Sigmoid colon (tissue), 7 donors: ENCODE data around the gene SPATA24. TPM values are rescaled to one million over a fixed set of nuclear protein-coding genes. Genes with fewer than 3 reads are reported as not detected.
"Not testable (repeated sequence)": the region's sequence is repeated elsewhere in the genome, so short reads cannot be mapped to it uniquely, and the experiment has no call there.

Experiments
- DNase-seq: peaks from one replicate; pipeline ENCODE4 v3.0.0-alpha.2; 2019
- H3K27ac ChIP-seq, 4 donors: fragments of 200-600 bp; sonication (generic); one replicate each; pipeline ENCODE4 v1.5.1; 2016 to 2019; ENCODE audit warnings: mild to moderate bottlenecking in 1 of 4
- H3K27me3 ChIP-seq, 3 donors: fragments of 200-600 bp; sonication (generic); one replicate each; pipeline ENCODE4 v1.5.1; 2019; ENCODE audit warnings: mild to moderate bottlenecking in 1 of 3
- H3K36me3 ChIP-seq, 4 donors: fragments of 200-600 bp; sonication (generic); one replicate each; pipeline ENCODE4 v1.5.1; 2016 to 2019
- H3K4me1 ChIP-seq, 4 donors: fragments of 200-600 bp; sonication (generic); one replicate each; pipeline ENCODE4 v1.5.1; 2017 to 2019
- H3K4me3 ChIP-seq, 4 donors: fragments of 200-600 bp; sonication (generic); one replicate each; pipeline ENCODE4 v1.5.1; 2017 to 2019; ENCODE audit warnings: mild to moderate bottlenecking in 2 of 4, moderate library complexity in 1 of 4
- H3K9me3 ChIP-seq, 4 donors: fragments of 200-600 bp in 3 of 4; sonication (generic) in 3 of 4; one replicate each; pipeline versions ENCODE4 v1.5.1 to v1.6.1; 2013 to 2019
- EP300 ChIP-seq, 4 donors: sonication (generic); formaldehyde crosslinking; IDR thresholded peaks; one replicate each; pipeline ENCODE4 v1.6.1; 2017; ENCODE audit warnings: antibody characterized with exemption in 4 of 4
- POLR2A ChIP-seq, 2 donors: fragments of 450-650 bp; IDR thresholded peaks; one replicate each; pipeline ENCODE4 v1.6.1; 2016; ENCODE audit warnings: antibody characterized with exemption in 2 of 2, mild to moderate bottlenecking in 2 of 2, moderate library complexity in 2 of 2
- POLR2AphosphoS5 ChIP-seq, 4 donors: sonication (generic); formaldehyde crosslinking; IDR thresholded peaks; one replicate each; pipeline ENCODE4 v1.6.1; 2017; ENCODE audit warnings: antibody characterized with exemption in 4 of 4
- WGBS, 2 donors: extraction: QIAGEN DNeasy Blood & Tissue Kit; methylation state at CpG; one replicate each; pipeline ENCODE4 v1.1.7; 2013; 5-methylcytosine and 5-hydroxymethylcytosine counted together
- intact Hi-C: fragments of 100-400 bp; cut with DNase I; formaldehyde crosslinking; loops from one replicate; pipeline ENCODE4 v1.15.1; 2023
- polyA plus RNA-seq, 3 donors: library from polyadenylated mRNA; stranded (reverse); fragments of 200-250 nt; gene quantifications; one replicate each; pipeline ENCODE4 v1.2.3, GENCODE V29; 2013
- total RNA-seq, 4 donors: library from RNA; depleted of rRNA; stranded (reverse); fragments of >200 nt; gene quantifications; one replicate each; pipeline ENCODE4 v1.1.0, GENCODE V29; 2016
- TF ChIP-seq, protein P1 (sequence below), 4 experiments: fragments of 450-650 bp in 3 of 4; fragments of 200-600 bp in 1 of 4; IDR thresholded peaks; one replicate each; pipeline ENCODE4 v1.5.1; 2016 to 2019; ENCODE audit warnings: antibody characterized with exemption in 4 of 4, mild to moderate bottlenecking in 3 of 4, moderate library complexity in 2 of 4
- donor health status: healthy with polysubstance abuse.
- donor health status: Bipolar disorder and iron deficiency.
- donor health status: healthy.

SPATA24 gene
- total and polyA plus RNA-seq, 7 donors: 1.4 to 9.0 (median 7.3) TPM

GRCh38 chr5:139410121-139410992, 6.5 kb upstream of the SPATA24 start:
- Histone ChIP-seq H3K36me3 (no peaks in the 10 kb centered on the region), H3K27ac (peak overlapping the region; percentile 51 to 68 (median 62)), H3K4me3 (no peak overlapping the region), H3K27me3 (no peaks in the 10 kb centered on the region), H3K9me3 (no peaks in the 10 kb centered on the region), H3K4me1 (peaks cover 0 to 39% (median 36%) of the 10 kb centered on the region in 4 donors)
- WGBS, 2 donors: 79 to 81% methylated on average over 6 of the region's 6 CpGs
- TF ChIP-seq POLR2AphosphoS5 (IDR thresholded peaks at IDR 0.05) (no peak), EP300 (IDR thresholded peaks at IDR 0.05) (no peak), POLR2A (IDR thresholded peaks at IDR 0.05) (no peak)
- TF ChIP-seq, protein P1, sequence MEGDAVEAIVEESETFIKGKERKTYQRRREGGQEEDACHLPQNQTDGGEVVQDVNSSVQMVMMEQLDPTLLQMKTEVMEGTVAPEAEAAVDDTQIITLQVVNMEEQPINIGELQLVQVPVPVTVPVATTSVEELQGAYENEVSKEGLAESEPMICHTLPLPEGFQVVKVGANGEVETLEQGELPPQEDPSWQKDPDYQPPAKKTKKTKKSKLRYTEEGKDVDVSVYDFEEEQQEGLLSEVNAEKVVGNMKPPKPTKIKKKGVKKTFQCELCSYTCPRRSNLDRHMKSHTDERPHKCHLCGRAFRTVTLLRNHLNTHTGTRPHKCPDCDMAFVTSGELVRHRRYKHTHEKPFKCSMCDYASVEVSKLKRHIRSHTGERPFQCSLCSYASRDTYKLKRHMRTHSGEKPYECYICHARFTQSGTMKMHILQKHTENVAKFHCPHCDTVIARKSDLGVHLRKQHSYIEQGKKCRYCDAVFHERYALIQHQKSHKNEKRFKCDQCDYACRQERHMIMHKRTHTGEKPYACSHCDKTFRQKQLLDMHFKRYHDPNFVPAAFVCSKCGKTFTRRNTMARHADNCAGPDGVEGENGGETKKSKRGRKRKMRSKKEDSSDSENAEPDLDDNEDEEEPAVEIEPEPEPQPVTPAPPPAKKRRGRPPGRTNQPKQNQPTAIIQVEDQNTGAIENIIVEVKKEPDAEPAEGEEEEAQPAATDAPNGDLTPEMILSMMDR (IDR thresholded peaks at IDR 0.05): no peak
- intact Hi-C loops: no loop called here
- peak; percentile 33 for DNase-seq

DNA sequence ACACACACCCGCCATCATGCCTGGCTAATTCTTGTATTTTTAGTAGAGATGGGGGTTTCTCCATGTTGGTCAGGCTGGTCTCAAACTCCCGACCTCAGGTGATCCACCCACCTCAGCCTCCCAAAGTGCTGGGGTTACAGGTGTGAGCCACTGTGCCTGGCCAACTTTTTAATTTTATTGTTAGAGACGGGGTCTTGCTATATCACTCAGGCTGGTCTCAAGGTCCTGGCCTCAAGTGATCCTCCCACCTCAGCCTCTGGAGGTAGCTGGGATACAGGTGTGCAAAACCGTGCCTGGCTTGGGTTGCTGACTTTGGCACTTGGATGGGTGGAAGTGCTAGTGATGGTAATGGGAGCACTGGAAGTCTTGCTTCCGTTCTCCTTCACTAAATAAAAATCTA, 5.2 kb upstream of the SPATA24 start:
- intact Hi-C loops, DNase-seq, H3K27me3 ChIP-seq, H3K9me3 ChIP-seq, H3K4me3 ChIP-seq, H3K27ac ChIP-seq, H3K36me3 ChIP-seq: not testable (repeated sequence)
- WGBS, 2 donors: 84 to 95% methylated on average over 5 of the region's 5 CpGs
- peaks cover 0 to 32% (median 30%) of the 10 kb centered on the region in 4 donors for H3K4me1 ChIP-seq

GRCh38 chr5:139408191-139408590, 4.3 kb upstream of the SPATA24 start:
- intact Hi-C loops: no loop called here
- no peaks in the 10 kb centered on the region for H3K9me3 ChIP-seq
- DNase-seq: no peak
- TF ChIP-seq POLR2A (IDR thresholded peaks at IDR 0.05) (no peak), EP300 (IDR thresholded peaks at IDR 0.05) (no peak), POLR2AphosphoS5 (IDR thresholded peaks at IDR 0.05) (no peak)
- 93 to 96% methylated on average over 7 of the region's 7 CpGs for WGBS, 2 donors
- H3K36me3 ChIP-seq: no peaks in the 10 kb centered on the region
- peaks cover 0 to 37% (median 35%) of the 10 kb centered on the region in 4 donors for H3K4me1 ChIP-seq
- H3K27me3 ChIP-seq: no peaks in the 10 kb centered on the region
- H3K4me3 ChIP-seq: no peak overlapping the region
- H3K27ac ChIP-seq: no peak overlapping the region

DNA sequence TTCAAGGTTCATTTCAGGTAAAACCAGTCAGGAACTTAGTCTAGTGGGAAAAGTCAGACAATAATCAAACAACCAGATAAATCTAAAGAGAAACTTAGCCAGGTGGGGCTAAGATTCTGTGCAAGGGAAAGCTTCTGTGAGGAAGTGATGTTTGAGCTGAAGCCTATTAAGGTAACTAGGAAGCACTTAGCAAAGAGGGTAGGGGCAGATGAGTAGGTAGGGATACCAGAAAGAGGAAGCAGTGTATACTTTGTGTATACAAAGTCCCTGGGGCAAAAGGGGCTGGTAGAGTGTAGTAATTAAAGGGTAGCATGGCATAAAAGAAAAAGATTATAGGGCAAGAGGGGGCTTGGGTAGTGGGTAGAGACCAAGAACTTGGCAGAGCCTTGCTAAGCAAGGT, 3.6 kb upstream of the SPATA24 start:
- intact Hi-C loops: no loop called here
- Histone ChIP-seq H3K9me3 (no peaks in the 10 kb centered on the region), H3K4me3 (no peak overlapping the region)

GRCh38 chr5:139406963-139407362, 3.1 kb upstream of the SPATA24 start:
- WGBS, 2 donors: 93 to 95% methylated on average over 2 of the region's 2 CpGs
- no peak for DNase-seq
- no peak for TF ChIP-seq POLR2A (IDR thresholded peaks at IDR 0.05)
- no peak for TF ChIP-seq POLR2AphosphoS5 (IDR thresholded peaks at IDR 0.05)
- TF ChIP-seq, protein P1 (IDR thresholded peaks at IDR 0.05): no peak
- TF ChIP-seq EP300 (IDR thresholded peaks at IDR 0.05): no peak
- intact Hi-C loops: no loop called here
- H3K4me1 ChIP-seq: peaks cover 0 to 40% (median 37%) of the 10 kb centered on the region in 4 donors
- no peaks in the 10 kb centered on the region for H3K27me3 ChIP-seq
- no peaks in the 10 kb centered on the region for H3K36me3 ChIP-seq
- H3K4me3 ChIP-seq: no peak overlapping the region
- H3K27ac ChIP-seq: no peak overlapping the region
- no peaks in the 10 kb centered on the region for H3K9me3 ChIP-seq

More for the DNA sequence above, 3.6 kb upstream of the SPATA24 start:
- no peaks in the 10 kb centered on the region for H3K27me3 ChIP-seq
- H3K4me1 ChIP-seq: peaks cover 0 to 41% (median 38%) of the 10 kb centered on the region in 4 donors
- no peak for DNase-seq
- H3K27ac ChIP-seq: no peak overlapping the region
- no peaks in the 10 kb centered on the region for H3K36me3 ChIP-seq
- TF ChIP-seq POLR2A (IDR thresholded peaks at IDR 0.05) (no peak), EP300 (IDR thresholded peaks at IDR 0.05) (no peak), POLR2AphosphoS5 (IDR thresholded peaks at IDR 0.05) (no peak)
- TF ChIP-seq, protein P1 (IDR thresholded peaks at IDR 0.05): no peak
